HEK293 (cell line): ENCODE results near the gene GJB3.

Experiments
- CTCF ChIA-PET: fragments of 350-600 bp; formaldehyde crosslinking; extraction: SDS; loops from one replicate; lab custom pipeline; 2021; ENCODE audit warnings: antibody characterized with exemption; lab: Yijun Ruan, JAX
- POLR2A ChIA-PET: fragments of 300-600 bp; formaldehyde crosslinking; extraction: SDS; loops from one replicate; lab custom pipeline; 2020; ENCODE audit warnings: antibody characterized with exemption, inconsistent platforms; lab: Yijun Ruan, JAX
- H3K27ac ChIP-seq: fragments of 200-500 bp; sonication (Bioruptor generic); 2 replicates; pipeline ENCODE4 v1.5.1; 2014; ENCODE audit warnings: low read depth, low read length, control low read depth, inconsistent platforms; ENCODE audit errors: extremely low read depth
- H3K36me3 ChIP-seq, 2 experiments: fragments of 200-500 bp in 1 of 2; sonication (Bioruptor generic) in 1 of 2; 1 replicate in 1 of 2; 2 replicates in 1 of 2; pipeline ENCODE4 v1.5.1; 2014 to 2017; ENCODE audit warnings: inconsistent platforms in 2 of 2, low read length in 2 of 2; ENCODE audit not compliant: control insufficient read depth in 2 of 2, insufficient read depth in 1 of 2
- H3K4me1 ChIP-seq: fragments of 200-500 bp; sonication (Bioruptor generic); 2 replicates; pipeline ENCODE4 v1.5.1; 2014; ENCODE audit warnings: mild to moderate bottlenecking, low read length, inconsistent platforms; ENCODE audit not compliant: control insufficient read depth, insufficient read depth
- H3K4me3 ChIP-seq: 2 replicates; pipeline ENCODE4 v1.5.1; 2011; ENCODE audit warnings: low read depth, mild to moderate bottlenecking, control low read depth, low read length, moderate library complexity
- H3K9me3 ChIP-seq: fragments of 200-500 bp; sonication (Bioruptor generic); 2 replicates; pipeline ENCODE4 v1.5.1; 2014; ENCODE audit warnings: low read depth, low read length, inconsistent platforms; ENCODE audit not compliant: control insufficient read depth, insufficient read depth
- GLI4 ChIP-seq: fragments of 450-650 bp; formaldehyde crosslinking; IDR thresholded peaks from 2 replicates; pipeline ENCODE4 v1.5.1; 2016; ENCODE audit warnings: missing biosample characterization, missing genetic modification characterization
- GLIS1 ChIP-seq: fragments of 450-650 bp; formaldehyde crosslinking; IDR thresholded peaks from 2 replicates; pipeline ENCODE4 v1.5.1; 2016; ENCODE audit warnings: missing biosample characterization, missing genetic modification characterization
- KLF7 ChIP-seq: fragments of 450-650 bp; formaldehyde crosslinking; IDR thresholded peaks from 2 replicates; pipeline ENCODE4 v1.5.1; 2016; ENCODE audit warnings: missing biosample characterization, missing genetic modification characterization, borderline replicate concordance
- MEIS1 ChIP-seq: sonication (generic); formaldehyde crosslinking; IDR thresholded peaks from 2 replicates; pipeline ENCODE4 v1.8.1; 2022; ENCODE audit warnings: missing genetic modification reagents, mild to moderate bottlenecking, borderline replicate concordance
- TCF7L2 ChIP-seq: IDR thresholded peaks from 2 replicates; pipeline ENCODE4 v1.6.1; 2011; ENCODE audit warnings: low read depth, mild to moderate bottlenecking, inconsistent platforms, low read length, moderate library complexity, borderline replicate concordance
- TRIM28 ChIP-seq: IDR thresholded peaks from 2 replicates; pipeline ENCODE4 v1.6.1; 2011; ENCODE audit warnings: low read length, control low read depth, borderline replicate concordance
- ZFP3 ChIP-seq: fragments of 450-650 bp; formaldehyde crosslinking; IDR thresholded peaks from 2 replicates; pipeline ENCODE4 v1.5.1; 2016; ENCODE audit warnings: low read depth, missing biosample characterization, missing genetic modification characterization
- ZNF169 ChIP-seq: fragments of 450-650 bp; formaldehyde crosslinking; IDR thresholded peaks from 2 replicates; pipeline ENCODE4 v1.5.1; 2016; ENCODE audit warnings: missing biosample characterization, missing genetic modification characterization
- ZNF175 ChIP-seq: fragments of 450-650 bp; formaldehyde crosslinking; IDR thresholded peaks from 2 replicates; pipeline ENCODE4 v1.5.1; 2016; ENCODE audit warnings: missing biosample characterization, missing genetic modification characterization
- ZNF19 ChIP-seq: fragments of 450-650 bp; formaldehyde crosslinking; IDR thresholded peaks from 2 replicates; pipeline ENCODE4; 2016; ENCODE audit warnings: missing biosample characterization, missing genetic modification characterization, low read depth
- ZNF2 ChIP-seq: fragments of 450-650 bp; formaldehyde crosslinking; IDR thresholded peaks from 2 replicates; pipeline ENCODE4 v1.5.1; 2016; ENCODE audit warnings: missing biosample characterization, missing genetic modification characterization
- ZNF239 ChIP-seq: fragments of 450-650 bp; formaldehyde crosslinking; IDR thresholded peaks from 2 replicates; pipeline ENCODE4 v1.5.1; 2016; ENCODE audit warnings: missing biosample characterization, missing genetic modification characterization
- ZNF24 ChIP-seq: fragments of 450-650 bp; formaldehyde crosslinking; IDR thresholded peaks from 2 replicates; pipeline ENCODE4 v1.5.1; 2016; ENCODE audit warnings: missing biosample characterization, missing genetic modification characterization
- ZNF248 ChIP-seq: fragments of 450-650 bp; formaldehyde crosslinking; IDR thresholded peaks from 2 replicates; pipeline ENCODE4 v1.5.1; 2017; ENCODE audit warnings: missing biosample characterization, missing genetic modification characterization
- ZNF280C ChIP-seq: fragments of 450-650 bp; formaldehyde crosslinking; IDR thresholded peaks from 2 replicates; pipeline ENCODE4 v1.5.1; 2016; ENCODE audit warnings: missing biosample characterization, missing genetic modification characterization
- ZNF311 ChIP-seq: fragments of 450-650 bp; formaldehyde crosslinking; IDR thresholded peaks from 2 replicates; pipeline ENCODE4 v1.5.1; 2017; ENCODE audit warnings: missing biosample characterization, missing genetic modification characterization, borderline replicate concordance
- ZNF341 ChIP-seq: fragments of 450-650 bp; formaldehyde crosslinking; IDR thresholded peaks from 2 replicates; pipeline ENCODE4; 2016; ENCODE audit warnings: low read depth, missing biosample characterization, missing genetic modification characterization
- ZNF350 ChIP-seq: fragments of 450-650 bp; formaldehyde crosslinking; IDR thresholded peaks from 2 replicates; pipeline ENCODE4 v1.5.0; 2017; ENCODE audit warnings: missing biosample characterization, mild to moderate bottlenecking, missing genetic modification characterization
- ZNF423 ChIP-seq: fragments of 450-650 bp; formaldehyde crosslinking; IDR thresholded peaks from 2 replicates; pipeline ENCODE4 v1.5.1; 2016; ENCODE audit warnings: missing biosample characterization, missing genetic modification characterization
- ZNF530 ChIP-seq: fragments of 450-650 bp; formaldehyde crosslinking; IDR thresholded peaks from 2 replicates; pipeline ENCODE4 v1.5.1; 2016; ENCODE audit warnings: low read depth, missing biosample characterization, missing genetic modification characterization
- ZNF549 ChIP-seq: fragments of 450-650 bp; IDR thresholded peaks from 2 replicates; pipeline ENCODE4 v1.5.1; 2018; ENCODE audit warnings: missing biosample characterization, missing genetic modification characterization, mild to moderate bottlenecking, inconsistent platforms, moderate library complexity
- ZNF610 ChIP-seq: fragments of 450-650 bp; formaldehyde crosslinking; IDR thresholded peaks from 2 replicates; pipeline ENCODE4 v1.5.1; 2016; ENCODE audit warnings: missing biosample characterization, missing genetic modification characterization, borderline replicate concordance
- ZNF692 ChIP-seq: fragments of 450-650 bp; formaldehyde crosslinking; IDR thresholded peaks from 2 replicates; pipeline ENCODE4 v1.5.1; 2016; ENCODE audit warnings: missing biosample characterization, missing genetic modification characterization
- ZNF747 ChIP-seq: fragments of 450-650 bp; formaldehyde crosslinking; IDR thresholded peaks from 2 replicates; pipeline ENCODE4 v1.5.1; 2016; ENCODE audit warnings: missing biosample characterization, missing genetic modification characterization
- ZSCAN23 ChIP-seq: fragments of 450-650 bp; formaldehyde crosslinking; IDR thresholded peaks from 2 replicates; pipeline ENCODE4 v1.5.1; 2016; ENCODE audit warnings: missing biosample characterization, missing genetic modification characterization
- ZSCAN30 ChIP-seq: fragments of 450-650 bp; IDR thresholded peaks from 2 replicates; pipeline ENCODE4 v1.5.1; 2018; ENCODE audit warnings: missing biosample characterization, mild to moderate bottlenecking, missing genetic modification characterization, moderate library complexity
- ZSCAN5A ChIP-seq: fragments of 450-650 bp; formaldehyde crosslinking; IDR thresholded peaks from 2 replicates; pipeline ENCODE4 v1.5.1; 2016; ENCODE audit warnings: missing biosample characterization, missing genetic modification characterization
- TF ChIP-seq, protein P1 (sequence below): fragments of 450-650 bp; formaldehyde crosslinking; IDR thresholded peaks from 2 replicates; pipeline ENCODE4 v1.5.1; 2016; ENCODE audit warnings: missing biosample characterization, missing genetic modification characterization

GJB3 gene

DNA sequence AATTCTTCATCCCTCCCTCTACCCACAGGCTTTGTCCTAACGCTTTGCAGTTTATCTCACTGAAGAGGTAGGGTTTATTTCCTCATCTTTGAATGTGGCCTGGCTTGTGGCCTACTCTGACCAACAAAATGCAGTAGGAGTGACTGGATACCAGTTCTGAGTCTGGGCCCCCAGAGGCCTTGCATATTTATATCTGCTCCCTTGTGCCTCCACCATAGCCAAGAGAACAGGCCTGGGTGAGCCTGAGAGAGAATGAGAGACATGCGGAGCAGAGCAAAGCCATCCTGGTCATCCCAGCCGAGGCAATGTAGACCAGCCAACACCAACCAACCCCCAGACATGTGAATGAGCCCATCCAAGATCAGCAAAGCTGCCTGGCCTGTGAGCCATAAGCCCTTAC is 48.2 kb downstream of the GJB3 start:
- ChIA-PET CTCF (no interaction called here), POLR2A (no interaction called here)
- Histone ChIP-seq H3K4me3 (no peak overlapping the region), H3K9me3 (no peaks in the 10 kb centered on the region), H3K27ac (no peak overlapping the region), H3K4me1 (no peaks in the 10 kb centered on the region), H3K36me3 (no peaks in the 10 kb centered on the region)
- TF ChIP-seq TCF7L2 (no peak), GLI4 (tag by site-specific recombination) (no peak), ZNF423 (tag by site-specific recombination) (no peak), ZNF239 (no peak), ZNF24 (tag by site-specific recombination) (no peak), ZNF311 (tag by site-specific recombination) (no peak), ZNF175 (tag by site-specific recombination) (no peak), ZFP3 (tag by site-specific recombination) (no peak), ZNF2 (tag by site-specific recombination) (no peak), ZSCAN30 (tag by site-specific recombination) (no peak), ZNF280C (tag by site-specific recombination) (no peak), ZNF610 (tag by site-specific recombination) (no peak), ZNF341 (tag by site-specific recombination) (no peak)
- TF ChIP-seq, protein P1, sequence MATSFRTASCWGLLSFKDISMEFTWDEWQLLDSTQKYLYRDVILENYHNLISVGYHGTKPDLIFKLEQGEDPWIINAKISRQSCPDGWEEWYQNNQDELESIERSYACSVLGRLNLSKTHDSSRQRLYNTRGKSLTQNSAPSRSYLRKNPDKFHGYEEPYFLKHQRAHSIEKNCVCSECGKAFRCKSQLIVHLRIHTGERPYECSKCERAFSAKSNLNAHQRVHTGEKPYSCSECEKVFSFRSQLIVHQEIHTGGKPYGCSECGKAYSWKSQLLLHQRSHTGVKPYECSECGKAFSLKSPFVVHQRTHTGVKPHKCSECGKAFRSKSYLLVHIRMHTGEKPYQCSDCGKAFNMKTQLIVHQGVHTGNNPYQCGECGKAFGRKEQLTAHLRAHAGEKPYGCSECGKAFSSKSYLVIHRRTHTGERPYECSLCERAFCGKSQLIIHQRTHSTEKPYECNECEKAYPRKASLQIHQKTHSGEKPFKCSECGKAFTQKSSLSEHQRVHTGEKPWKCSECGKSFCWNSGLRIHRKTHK (tag by site-specific recombination): no peak

- H3K27ac ChIP-seq: no peak overlapping the region
- no peak overlapping the region for H3K4me3 ChIP-seq
- ChIA-PET CTCF (interaction anchor here (7.2 kb wide), 1 partner anchor 21 kb away, joined by 43 read pairs; no protein-coding TSS in a partner anchor), POLR2A (interaction anchor here (0.6 kb wide), 1 partner anchor 811 kb away, joined by 3 read pairs; no protein-coding TSS in a partner anchor)
- H3K9me3 ChIP-seq: no peaks in the 10 kb centered on the region
- TF ChIP-seq ZNF169 (tag by site-specific recombination) (no peak), ZNF248 (tag by site-specific recombination) (no peak), ZSCAN23 (tag by site-specific recombination) (no peak), ZNF19 (no peak), KLF7 (tag by site-specific recombination) (no peak), MEIS1 (CRISPR knock-in tag) (no peak), TRIM28 (no peak), GLIS1 (tag by site-specific recombination) (no peak), ZNF549 (tag by site-specific recombination) (no peak), ZNF350 (tag by site-specific recombination) (no peak), ZNF747 (no peak), ZNF692 (tag by site-specific recombination) (no peak), ZNF530 (tag by site-specific recombination) (no peak), ZSCAN5A (tag by site-specific recombination) (no peak)
- H3K4me1 ChIP-seq: no peaks in the 10 kb centered on the region
- no peaks in the 10 kb centered on the region for H3K36me3 ChIP-seq
Measured at GRCh38 chr1:34831721-34832246, 50.8 kb downstream of the GJB3 start.
